ENCODE results near the gene SDHC.

DNA sequence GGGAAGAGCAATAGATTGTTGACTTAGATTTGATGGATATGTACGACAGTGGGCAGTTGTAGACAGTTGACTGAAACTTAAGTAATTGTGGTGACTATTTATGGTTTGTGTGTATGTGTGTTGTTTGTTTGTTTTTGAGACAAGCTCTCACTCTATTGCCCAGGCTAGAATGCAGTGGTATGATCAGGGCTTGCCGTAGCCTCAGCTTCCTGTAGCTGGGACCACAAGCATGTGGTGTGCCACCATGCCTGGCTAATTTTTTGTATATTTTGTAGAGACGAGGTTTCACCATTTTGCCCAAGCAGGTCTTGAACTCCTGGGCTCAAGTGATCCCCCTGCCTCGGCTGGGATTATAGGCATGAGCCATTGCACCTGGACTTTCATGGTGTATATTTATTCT is 9.8 kb downstream of the SDHC start:
- TF ChIP-seq CTCF (IDR thresholded peaks at IDR 0.05) (no peak), POLR2A (IDR thresholded peaks at IDR 0.05) (no peak)

Data from tibial nerve (tissue), 3 donors.